Measurements from ENCODE around the gene PPRC1. TPM values are rescaled to one million over a fixed set of nuclear protein-coding genes. Genes with fewer than 3 reads are reported as not detected.
A peak's percentile ranks its signal among the peaks of the same experiment; 100 is the strongest.

The PPRC1 gene
- total RNA-seq, 2 donors from 2014 or later = 56.3 to 134 TPM

- peaks cover 37% of the 10 kb centered on the region for H3K36me3 Mint-ChIP-seq
- no peaks in the 10 kb centered on the region for H3K9me3 Mint-ChIP-seq
- no peak overlapping the region for H3K4me3 Mint-ChIP-seq
- no peak for DNase-seq (ENCODE audit: low spot score)
- H3K27ac Mint-ChIP-seq = peak overlapping the region in 1 of 2 donors; percentile 5
- ATAC-seq = no peak
- no peaks in the 10 kb centered on the region for H3K27me3 Mint-ChIP-seq
- H3K4me1 Mint-ChIP-seq (ENCODE audit: low read depth in 2 of 2) = peaks cover 22 to 24% of the 10 kb centered on the region in 2 donors
These were observed 14.7 kb downstream of the PPRC1 start for GRCh38 chr10:102147561-102147960.

GRCh38 chr10:102148275-102148674 is 15.4 kb downstream of the PPRC1 start:
- H3K27me3 Mint-ChIP-seq = no peaks in the 10 kb centered on the region
- no peak for ATAC-seq
- H3K36me3 Mint-ChIP-seq = peaks cover 39% of the 10 kb centered on the region
- H3K9me3 Mint-ChIP-seq = no peaks in the 10 kb centered on the region
- peak overlapping the region in 1 of 2 donors; percentile 9 for H3K27ac Mint-ChIP-seq
- no peak for DNase-seq (ENCODE audit: low spot score)
- peaks cover 25 to 31% of the 10 kb centered on the region in 2 donors for H3K4me1 Mint-ChIP-seq (ENCODE audit: low read depth in 2 of 2)
- no peak overlapping the region for H3K4me3 Mint-ChIP-seq

GRCh38 chr10:102150970-102151773 is 18.3 kb downstream of the PPRC1 start:
- Mint-ChIP-seq H3K27ac (peak overlapping the region; percentile 93 to 95), H3K9me3 (no peaks in the 10 kb centered on the region), H3K4me3 (peak overlapping the region; percentile 96), H3K4me1 (ENCODE audit: low read depth in 2 of 2) (peaks cover 33 to 39% of the 10 kb centered on the region in 2 donors), H3K27me3 (no peaks in the 10 kb centered on the region), H3K36me3 (peaks cover 33% of the 10 kb centered on the region)
- DNase-seq (ENCODE audit: low spot score) = no peak
- no peak for ATAC-seq

- H3K9me3 Mint-ChIP-seq = no peaks in the 10 kb centered on the region
- ATAC-seq (peak; percentile 97 to 98), DNase-seq (ENCODE audit: low spot score) (peak; percentile 100)
- H3K36me3 Mint-ChIP-seq = peaks cover 35% of the 10 kb centered on the region
- peak within 1 kb of the TSS; percentile 93 to 95 for H3K27ac Mint-ChIP-seq
- H3K4me1 Mint-ChIP-seq (ENCODE audit: low read depth in 2 of 2) = peaks cover 35 to 41% of the 10 kb centered on the region in 2 donors
- no peaks in the 10 kb centered on the region for H3K27me3 Mint-ChIP-seq
- peak within 1 kb of the TSS; percentile 96 for H3K4me3 Mint-ChIP-seq
These were observed 19.1 kb downstream of the PPRC1 start, which contains the start of gene NOLC1 for GRCh38 chr10:102151774-102152544. Gene NOLC1, plus strand, starts transcription at chr10:102152389. Its CDS starts 22 bp downstream, at chr10:102152411.

GRCh38 chr10:102152545-102152890 is 19.7 kb downstream of the PPRC1 start:
- H3K27ac Mint-ChIP-seq = peak overlapping the region; percentile 93 to 95
- H3K4me1 Mint-ChIP-seq (ENCODE audit: low read depth in 2 of 2) = peaks cover 37 to 38% of the 10 kb centered on the region in 2 donors
- H3K27me3 Mint-ChIP-seq = no peaks in the 10 kb centered on the region
- DNase-seq (ENCODE audit: low spot score) (no peak), ATAC-seq (peak; percentile 5 to 28)
- H3K36me3 Mint-ChIP-seq = peaks cover 36% of the 10 kb centered on the region
- H3K4me3 Mint-ChIP-seq = peak overlapping the region; percentile 96
- no peaks in the 10 kb centered on the region for H3K9me3 Mint-ChIP-seq

GRCh38 chr10:102153093-102153620 is 20.3 kb downstream of the PPRC1 start:
- Mint-ChIP-seq H3K36me3 (peaks cover 33% of the 10 kb centered on the region), H3K9me3 (no peaks in the 10 kb centered on the region), H3K4me1 (ENCODE audit: low read depth in 2 of 2) (peaks cover 36 to 38% of the 10 kb centered on the region in 2 donors), H3K27ac (peak overlapping the region; percentile 93 to 95), H3K4me3 (peak overlapping the region; percentile 96), H3K27me3 (no peaks in the 10 kb centered on the region)
- no peak for ATAC-seq
- DNase-seq (ENCODE audit: low spot score) = no peak

GRCh38 chr10:102154466-102155116 is 21.8 kb downstream of the PPRC1 start:
- H3K27ac Mint-ChIP-seq = peak overlapping the region; percentile 37 to 48
- no peaks in the 10 kb centered on the region for H3K27me3 Mint-ChIP-seq
- ATAC-seq (no peak), DNase-seq (ENCODE audit: low spot score) (no peak)
- peaks cover 39% of the 10 kb centered on the region for H3K36me3 Mint-ChIP-seq
- no peaks in the 10 kb centered on the region for H3K9me3 Mint-ChIP-seq
- H3K4me1 Mint-ChIP-seq (ENCODE audit: low read depth in 2 of 2) = peaks cover 36 to 38% of the 10 kb centered on the region in 2 donors
- H3K4me3 Mint-ChIP-seq = peak overlapping the region; percentile 63

- Mint-ChIP-seq H3K4me3 (no peak overlapping the region), H3K36me3 (peaks cover 49% of the 10 kb centered on the region)
These were observed 24.4 kb downstream of the PPRC1 start for GRCh38 chr10:102157224-102157623.

GRCh38 chr10:102159051-102159597 is 26.3 kb downstream of the PPRC1 start:
- no peak for DNase-seq (ENCODE audit: low spot score)
- Mint-ChIP-seq H3K36me3 (peaks cover 46% of the 10 kb centered on the region), H3K27me3 (no peaks in the 10 kb centered on the region), H3K9me3 (no peaks in the 10 kb centered on the region), H3K4me3 (no peak overlapping the region), H3K27ac (no peak overlapping the region), H3K4me1 (ENCODE audit: low read depth in 2 of 2) (peaks cover 13 to 14% of the 10 kb centered on the region in 2 donors)
- ATAC-seq = no peak

More at GRCh38 chr10:102157224-102157623, 24.4 kb downstream of the PPRC1 start:
- no peaks in the 10 kb centered on the region for H3K27me3 Mint-ChIP-seq
- peaks cover 26 to 28% of the 10 kb centered on the region in 2 donors for H3K4me1 Mint-ChIP-seq (ENCODE audit: low read depth in 2 of 2)
- no peak overlapping the region for H3K27ac Mint-ChIP-seq
- ATAC-seq (no peak), DNase-seq (ENCODE audit: low spot score) (no peak)
- no peaks in the 10 kb centered on the region for H3K9me3 Mint-ChIP-seq

GRCh38 chr10:102159831-102160230 is 27.0 kb downstream of the PPRC1 start:
- Mint-ChIP-seq H3K9me3 (no peaks in the 10 kb centered on the region), H3K4me1 (ENCODE audit: low read depth in 2 of 2) (peaks cover 9 to 13% of the 10 kb centered on the region in 2 donors), H3K27ac (peak overlapping the region in 1 of 2 donors; percentile 51), H3K36me3 (peaks cover 46% of the 10 kb centered on the region), H3K27me3 (no peaks in the 10 kb centered on the region), H3K4me3 (no peak overlapping the region)
- DNase-seq (ENCODE audit: low spot score) (no peak), ATAC-seq (no peak)

GRCh38 chr10:102163342-102163989 is 30.6 kb downstream of the PPRC1 start:
- Mint-ChIP-seq H3K4me3 (no peak overlapping the region), H3K27me3 (no peaks in the 10 kb centered on the region), H3K4me1 (ENCODE audit: low read depth in 2 of 2) (peaks cover 3 to 5% of the 10 kb centered on the region in 2 donors), H3K9me3 (no peaks in the 10 kb centered on the region), H3K36me3 (peaks cover 31% of the 10 kb centered on the region), H3K27ac (peak overlapping the region in 1 of 2 donors; percentile 47)
- DNase-seq (ENCODE audit: low spot score) (no peak), ATAC-seq (no peak)

- H3K4me1 Mint-ChIP-seq (ENCODE audit: low read depth in 2 of 2) = peaks cover 0 to 5% of the 10 kb centered on the region in 2 donors
- H3K36me3 Mint-ChIP-seq = peaks cover 5% of the 10 kb centered on the region
- ATAC-seq (no peak), DNase-seq (ENCODE audit: low spot score) (no peak)
- H3K4me3 Mint-ChIP-seq = no peak overlapping the region
- no peak overlapping the region for H3K27ac Mint-ChIP-seq
- H3K9me3 Mint-ChIP-seq = no peaks in the 10 kb centered on the region
- no peaks in the 10 kb centered on the region for H3K27me3 Mint-ChIP-seq
These were observed 35.0 kb downstream of the PPRC1 start for GRCh38 chr10:102167861-102168260.

GRCh38 chr10:102170602-102171001 is 37.8 kb downstream of the PPRC1 start:
- Mint-ChIP-seq H3K9me3 (no peaks in the 10 kb centered on the region), H3K27ac (no peak overlapping the region), H3K36me3 (no peaks in the 10 kb centered on the region), H3K27me3 (peaks cover 0 to 5% of the 10 kb centered on the region in 2 donors), H3K4me3 (no peak overlapping the region), H3K4me1 (ENCODE audit: low read depth in 2 of 2) (peaks cover 0 to 5% of the 10 kb centered on the region in 2 donors)
- ATAC-seq = no peak
- DNase-seq (ENCODE audit: low spot score) = no peak

All from natural killer cell treated with Interleukin-12 subunit alpha and Interleukin-12 subunit beta and Interleukin-15 and Interleukin-18, amount 100 ng/mL, for 72 hours (primary cell).